Measurements from ENCODE around the gene CYP4V2.

The CYP4V2 gene

DNA sequence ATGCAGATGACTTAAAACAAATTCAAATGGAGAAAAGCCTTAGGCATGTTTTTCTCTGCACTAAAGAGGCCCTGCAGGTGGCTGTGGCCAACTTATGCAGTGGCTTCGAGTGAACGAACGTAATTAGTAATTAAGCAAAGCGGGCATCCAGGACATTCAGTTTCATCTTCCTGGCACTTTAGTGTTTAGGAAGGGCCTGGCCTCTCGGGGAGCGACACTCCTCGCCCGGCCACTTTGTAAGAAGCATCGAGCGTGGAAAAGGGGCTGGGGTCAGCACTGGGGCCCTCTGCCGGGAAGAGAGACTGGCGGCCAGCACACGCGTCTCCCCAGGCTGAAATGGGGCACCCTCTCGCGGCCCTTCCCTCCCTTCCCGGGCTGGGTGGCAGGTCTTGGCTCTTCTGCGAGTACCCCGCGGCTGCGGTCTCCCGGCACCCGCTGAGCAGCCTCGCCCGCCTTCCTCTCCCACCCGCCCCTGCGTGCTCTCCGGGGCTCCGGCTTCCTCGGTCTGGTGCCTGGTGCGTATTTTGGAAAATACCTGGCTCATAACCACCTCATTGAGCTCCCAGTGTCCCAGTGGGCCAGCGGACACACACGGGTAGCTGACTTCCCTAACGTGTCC, 677 bp upstream of the CYP4V2 start:
- no peaks in the 10 kb centered on the region for H3K9me3 ChIP-seq (ENCODE audit: control insufficient read depth, insufficient read depth, low read depth, low read length)
- peak overlapping the region; percentile 89 for H3K4me3 ChIP-seq (ENCODE audit: low read depth, low read length)
- H3K4me1 ChIP-seq (ENCODE audit: control insufficient read depth, insufficient read depth, low read length), result peaks cover 13% of the 10 kb centered on the region
- H3K27ac ChIP-seq (ENCODE audit: low read depth, low read length), result peak overlapping the region; percentile 93
- H3K36me3 ChIP-seq (ENCODE audit: control insufficient read depth, insufficient read depth, low read length), result no peaks in the 10 kb centered on the region
- H3K27me3 ChIP-seq (ENCODE audit: control insufficient read depth, insufficient read depth, low read length), result no peaks in the 10 kb centered on the region
- H3K9ac ChIP-seq (ENCODE audit: low read length), result peak overlapping the region; percentile 70

DNA sequence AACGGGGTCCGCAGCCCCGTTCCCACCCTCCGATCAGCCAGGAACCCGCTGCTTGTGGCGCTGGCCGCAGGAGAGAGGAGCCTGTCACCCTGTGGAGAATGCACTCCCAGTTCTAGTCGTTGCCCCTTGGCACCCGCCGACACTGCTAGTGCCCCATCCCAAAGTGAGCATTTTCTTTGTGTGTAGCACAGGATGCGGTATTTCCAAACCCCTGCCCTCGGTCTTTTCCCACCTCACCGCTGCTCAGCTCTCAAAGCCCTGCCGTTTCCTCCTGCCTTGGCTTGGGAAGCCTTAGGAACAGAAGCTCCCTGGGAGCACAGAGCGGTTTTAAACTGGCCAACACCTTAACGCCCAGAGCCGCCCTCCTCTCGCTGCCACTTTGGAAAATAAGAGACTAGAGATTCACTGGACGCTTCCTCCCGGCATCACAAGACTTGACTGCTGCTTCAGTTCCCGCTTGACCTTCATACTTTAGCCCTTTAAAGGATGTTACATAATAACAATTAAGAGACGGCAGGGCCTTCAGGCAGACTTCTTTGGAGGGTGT, 772 bp downstream of the CYP4V2 start:
- Histone ChIP-seq H3K9me3 (ENCODE audit: control insufficient read depth, insufficient read depth, low read depth, low read length) (no peaks in the 10 kb centered on the region), H3K4me1 (ENCODE audit: control insufficient read depth, insufficient read depth, low read length) (peaks cover 13% of the 10 kb centered on the region), H3K27ac (ENCODE audit: low read depth, low read length) (peak overlapping the region; percentile 48; the same call in 1 of the 2 replicates), H3K27me3 (ENCODE audit: control insufficient read depth, insufficient read depth, low read length) (no peaks in the 10 kb centered on the region), H3K4me3 (ENCODE audit: low read depth, low read length) (peak overlapping the region; percentile 89), H3K9ac (ENCODE audit: low read length) (peak overlapping the region; percentile 70), H3K36me3 (ENCODE audit: control insufficient read depth, insufficient read depth, low read length) (no peaks in the 10 kb centered on the region)

DNA sequence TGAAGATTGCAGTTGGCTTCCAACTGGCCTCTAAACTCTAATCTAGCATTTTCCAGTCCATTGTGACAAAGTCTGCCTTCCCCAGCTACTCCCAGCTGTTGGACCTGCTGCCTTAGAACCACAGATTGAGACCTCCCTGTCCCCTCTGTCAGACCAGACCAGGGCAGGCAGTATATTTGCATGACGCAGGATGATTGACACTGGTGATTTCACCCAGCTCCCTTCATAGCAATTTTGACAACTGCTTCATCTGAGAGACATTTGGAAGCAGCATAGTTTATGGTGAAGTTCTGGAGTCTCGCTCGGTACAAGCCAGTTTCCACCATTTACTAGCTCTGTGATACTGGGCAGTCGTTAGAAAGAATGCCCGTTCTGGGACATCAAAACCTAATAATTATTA, 2.5 kb downstream of the CYP4V2 start:
- Histone ChIP-seq H3K9me3 (ENCODE audit: control insufficient read depth, insufficient read depth, low read depth, low read length) (no peaks in the 10 kb centered on the region), H3K36me3 (ENCODE audit: control insufficient read depth, insufficient read depth, low read length) (no peaks in the 10 kb centered on the region), H3K4me1 (ENCODE audit: control insufficient read depth, insufficient read depth, low read length) (peaks cover 13% of the 10 kb centered on the region), H3K27ac (ENCODE audit: low read depth, low read length) (no peak overlapping the region), H3K9ac (ENCODE audit: low read length) (no peak overlapping the region), H3K27me3 (ENCODE audit: control insufficient read depth, insufficient read depth, low read length) (no peaks in the 10 kb centered on the region), H3K4me3 (ENCODE audit: low read depth, low read length) (no peak overlapping the region)

DNA sequence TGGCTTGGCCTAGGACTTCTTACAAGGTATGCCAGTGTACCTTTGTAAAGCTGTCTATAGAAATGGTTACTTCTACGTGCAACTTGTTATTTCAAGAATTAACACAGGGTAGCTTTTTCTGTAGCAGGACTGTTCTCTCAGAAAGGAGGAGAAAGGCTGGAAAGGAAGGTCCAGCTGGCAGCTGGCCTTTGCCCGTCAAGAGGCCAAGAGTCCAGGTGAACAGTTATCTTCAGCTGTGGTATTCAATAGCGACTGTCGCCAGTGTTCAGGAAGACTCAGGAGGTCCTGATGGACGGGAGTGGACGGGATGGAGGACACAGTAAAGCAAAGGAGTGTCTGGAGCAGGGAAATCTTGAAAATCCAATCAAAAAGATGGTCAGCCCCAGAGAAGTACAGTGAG, 4.7 kb downstream of the CYP4V2 start:
- H3K4me1 ChIP-seq (ENCODE audit: control insufficient read depth, insufficient read depth, low read length), result no peaks in the 10 kb centered on the region
- no peak overlapping the region for H3K9ac ChIP-seq (ENCODE audit: low read length)
- H3K4me3 ChIP-seq (ENCODE audit: low read depth, low read length), result no peak overlapping the region
- no peak overlapping the region for H3K27ac ChIP-seq (ENCODE audit: low read depth, low read length)
- H3K9me3 ChIP-seq (ENCODE audit: control insufficient read depth, insufficient read depth, low read depth, low read length), result no peaks in the 10 kb centered on the region
- no peaks in the 10 kb centered on the region for H3K36me3 ChIP-seq (ENCODE audit: control insufficient read depth, insufficient read depth, low read length)
- H3K27me3 ChIP-seq (ENCODE audit: control insufficient read depth, insufficient read depth, low read length), result no peaks in the 10 kb centered on the region

DNA sequence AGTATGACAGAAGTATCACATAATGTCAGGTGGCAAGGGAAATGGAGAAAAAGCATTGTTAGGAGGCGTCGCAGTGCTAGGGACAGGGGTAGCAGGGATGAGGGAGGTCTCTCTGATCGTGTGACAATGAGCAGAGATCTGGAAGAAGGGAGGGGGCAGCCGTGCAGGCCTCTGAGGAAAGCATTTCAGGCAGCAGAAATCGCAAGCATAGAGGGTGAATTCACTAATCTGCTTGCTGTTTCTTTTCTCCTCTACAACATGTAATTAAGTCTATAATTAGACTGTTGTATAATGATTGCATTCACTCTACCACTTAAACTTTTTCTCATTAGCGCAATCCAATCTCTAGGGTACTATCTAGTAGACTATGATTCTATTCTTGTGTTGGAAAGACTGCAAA, 9.1 kb downstream of the CYP4V2 start:
- Histone ChIP-seq H3K4me3 (ENCODE audit: low read depth, low read length) (no peak overlapping the region), H3K9ac (ENCODE audit: low read length) (no peak overlapping the region), H3K4me1 (ENCODE audit: control insufficient read depth, insufficient read depth, low read length) (peaks cover 11% of the 10 kb centered on the region), H3K27me3 (ENCODE audit: control insufficient read depth, insufficient read depth, low read length) (no peaks in the 10 kb centered on the region), H3K27ac (ENCODE audit: low read depth, low read length) (no peak overlapping the region), H3K36me3 (ENCODE audit: control insufficient read depth, insufficient read depth, low read length) (no peaks in the 10 kb centered on the region), H3K9me3 (ENCODE audit: control insufficient read depth, insufficient read depth, low read depth, low read length) (no peaks in the 10 kb centered on the region)

DNA sequence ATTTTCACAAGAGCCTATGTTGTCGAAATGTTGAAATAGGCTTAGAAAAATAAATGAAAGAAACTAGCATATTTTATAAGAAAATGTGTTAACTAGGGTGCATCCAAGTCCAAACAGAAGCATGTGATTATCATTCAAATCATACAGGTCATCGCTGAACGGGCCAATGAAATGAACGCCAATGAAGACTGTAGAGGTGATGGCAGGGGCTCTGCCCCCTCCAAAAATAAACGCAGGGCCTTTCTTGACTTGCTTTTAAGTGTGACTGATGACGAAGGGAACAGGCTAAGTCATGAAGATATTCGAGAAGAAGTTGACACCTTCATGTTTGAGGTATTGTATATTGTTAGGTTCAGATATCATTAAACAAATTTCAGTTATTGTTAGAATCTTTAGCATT, 9.6 kb downstream of the CYP4V2 start:
- H3K27me3 ChIP-seq (ENCODE audit: control insufficient read depth, insufficient read depth, low read length), result no peaks in the 10 kb centered on the region
- no peaks in the 10 kb centered on the region for H3K9me3 ChIP-seq (ENCODE audit: control insufficient read depth, insufficient read depth, low read depth, low read length)
- no peaks in the 10 kb centered on the region for H3K36me3 ChIP-seq (ENCODE audit: control insufficient read depth, insufficient read depth, low read length)
- H3K4me1 ChIP-seq (ENCODE audit: control insufficient read depth, insufficient read depth, low read length), result peaks cover 11% of the 10 kb centered on the region
- H3K4me3 ChIP-seq (ENCODE audit: low read depth, low read length), result no peak overlapping the region
- no peak overlapping the region for H3K27ac ChIP-seq (ENCODE audit: low read depth, low read length)
- no peak overlapping the region for H3K9ac ChIP-seq (ENCODE audit: low read length)

DNA sequence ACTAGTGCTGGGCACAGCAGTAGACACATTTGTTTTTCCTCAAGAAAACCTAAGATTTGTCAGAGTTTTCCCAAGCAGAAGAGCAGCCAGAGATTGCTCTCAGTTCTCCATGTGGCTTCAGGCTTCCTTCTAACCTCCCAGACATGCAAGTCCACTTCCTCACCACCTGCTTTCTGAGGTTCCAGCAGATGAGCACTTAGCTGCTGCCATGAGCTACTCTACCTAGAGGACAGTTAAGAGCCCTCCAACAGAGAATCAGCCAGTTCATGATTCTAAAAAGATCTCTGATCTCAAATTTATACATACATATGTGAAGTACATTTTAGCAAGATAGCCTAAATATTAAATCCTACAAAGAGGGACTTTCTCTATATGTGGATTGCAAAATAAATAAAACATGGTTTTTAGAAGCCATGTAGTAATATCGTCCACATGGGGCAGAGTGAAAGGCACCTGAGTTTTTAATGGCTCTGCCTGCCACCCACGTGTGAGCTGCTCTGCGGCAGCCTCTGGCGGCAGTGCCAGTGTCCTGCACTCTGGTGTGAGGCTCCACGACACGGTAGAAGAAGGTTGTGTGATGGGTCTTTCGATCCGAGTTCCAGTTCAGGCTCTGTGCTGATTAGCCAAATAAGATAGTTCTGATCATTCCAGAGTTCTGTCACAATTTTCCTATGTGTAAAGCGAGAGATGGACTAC, 10.3 kb downstream of the CYP4V2 start:
- Histone ChIP-seq H3K4me3 (ENCODE audit: low read depth, low read length) (no peak overlapping the region), H3K4me1 (ENCODE audit: control insufficient read depth, insufficient read depth, low read length) (peaks cover 11% of the 10 kb centered on the region), H3K36me3 (ENCODE audit: control insufficient read depth, insufficient read depth, low read length) (no peaks in the 10 kb centered on the region), H3K27ac (ENCODE audit: low read depth, low read length) (no peak overlapping the region), H3K9ac (ENCODE audit: low read length) (no peak overlapping the region), H3K27me3 (ENCODE audit: control insufficient read depth, insufficient read depth, low read length) (no peaks in the 10 kb centered on the region), H3K9me3 (ENCODE audit: control insufficient read depth, insufficient read depth, low read depth, low read length) (no peaks in the 10 kb centered on the region)

DNA sequence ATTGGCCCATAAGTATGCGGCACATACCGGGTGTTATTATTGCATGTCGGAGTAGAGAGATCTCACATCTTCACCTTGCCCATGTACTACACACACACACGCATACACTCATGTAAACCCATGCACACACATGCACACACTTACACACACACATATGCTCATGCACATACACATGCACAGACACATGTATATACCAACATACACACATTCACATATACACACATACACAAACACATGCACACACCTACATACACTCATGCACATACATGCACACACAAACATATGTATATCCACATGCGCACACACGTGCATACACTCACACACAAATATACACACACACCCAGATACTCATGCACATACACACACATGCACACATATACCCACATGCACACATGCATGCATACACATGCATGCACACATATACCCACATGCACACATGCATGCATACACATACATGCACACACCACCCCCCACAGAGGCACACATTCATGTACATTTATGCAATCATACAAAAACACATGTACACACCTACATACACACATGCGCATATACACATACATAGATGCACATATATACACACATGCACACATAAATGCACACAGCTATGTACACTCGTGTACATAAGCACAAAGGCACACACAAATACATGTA, 11.2 kb downstream of the CYP4V2 start:
- no peak overlapping the region for H3K4me3 ChIP-seq (ENCODE audit: low read depth, low read length)
- no peak overlapping the region for H3K9ac ChIP-seq (ENCODE audit: low read length)
- H3K4me1 ChIP-seq (ENCODE audit: control insufficient read depth, insufficient read depth, low read length), result peaks cover 11% of the 10 kb centered on the region
- no peaks in the 10 kb centered on the region for H3K27me3 ChIP-seq (ENCODE audit: control insufficient read depth, insufficient read depth, low read length)
- no peak overlapping the region for H3K27ac ChIP-seq (ENCODE audit: low read depth, low read length)
- no peaks in the 10 kb centered on the region for H3K36me3 ChIP-seq (ENCODE audit: control insufficient read depth, insufficient read depth, low read length)
- H3K9me3 ChIP-seq (ENCODE audit: control insufficient read depth, insufficient read depth, low read depth, low read length), result no peaks in the 10 kb centered on the region

DNA sequence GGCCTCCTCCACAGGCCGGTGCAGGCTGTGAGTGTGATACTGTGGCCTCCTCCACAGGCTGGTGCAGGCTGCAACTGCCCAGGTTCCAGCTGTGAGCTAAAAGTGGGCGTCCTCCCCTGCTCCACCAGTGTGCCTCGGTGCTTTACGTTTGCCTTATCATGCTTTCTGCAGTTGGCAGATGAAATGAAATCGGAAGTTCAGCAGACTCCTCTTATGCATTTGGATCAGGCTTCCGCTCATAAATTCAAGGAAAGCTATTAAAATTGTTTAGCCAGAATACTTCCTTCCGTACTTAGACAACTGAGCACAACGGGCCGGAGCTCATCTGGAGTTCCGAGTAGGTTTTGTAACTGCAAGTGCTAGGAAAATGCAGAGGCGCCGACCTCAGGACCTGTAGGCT, 12.0 kb downstream of the CYP4V2 start:
- H3K9ac ChIP-seq (ENCODE audit: low read length), result no peak overlapping the region

DNA sequence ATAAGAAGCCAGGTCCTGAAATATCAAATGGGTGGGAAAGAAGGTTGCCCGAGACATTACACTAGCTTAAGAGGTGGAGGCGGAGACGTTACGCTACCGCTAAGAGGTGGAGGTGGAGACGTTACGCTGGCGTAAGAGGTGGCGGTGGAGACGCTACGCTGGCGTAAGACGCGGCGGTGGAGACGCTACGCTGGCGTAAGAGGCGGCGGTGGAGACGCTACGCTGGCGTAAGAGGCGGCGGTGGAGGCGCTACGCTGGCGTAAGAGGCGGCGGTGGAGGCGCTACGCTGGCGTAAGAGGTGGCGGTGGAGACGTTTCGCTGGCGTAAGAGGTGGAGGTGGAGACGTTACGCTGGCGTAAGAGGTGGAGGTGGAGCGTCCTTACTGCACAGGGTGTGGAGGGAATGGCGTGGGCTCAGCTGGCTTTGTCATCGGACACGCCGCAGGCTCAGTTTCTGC, 12.8 kb downstream of the CYP4V2 start:
- peaks cover 7% of the 10 kb centered on the region for H3K9me3 ChIP-seq (ENCODE audit: control insufficient read depth, insufficient read depth, low read depth, low read length)
- no peak overlapping the region for H3K27ac ChIP-seq (ENCODE audit: low read depth, low read length)
- peak overlapping the region; percentile 46 for H3K4me3 ChIP-seq (ENCODE audit: low read depth, low read length)
- no peak overlapping the region for H3K9ac ChIP-seq (ENCODE audit: low read length)
- no peaks in the 10 kb centered on the region for H3K27me3 ChIP-seq (ENCODE audit: control insufficient read depth, insufficient read depth, low read length)
- peaks cover 11% of the 10 kb centered on the region for H3K4me1 ChIP-seq (ENCODE audit: control insufficient read depth, insufficient read depth, low read length)
- peaks cover 3% of the 10 kb centered on the region; the same call in 1 of the 2 replicates for H3K36me3 ChIP-seq (ENCODE audit: control insufficient read depth, insufficient read depth, low read length)

More for the DNA sequence above, 12.0 kb downstream of the CYP4V2 start:
- Histone ChIP-seq H3K27me3 (ENCODE audit: control insufficient read depth, insufficient read depth, low read length) (no peaks in the 10 kb centered on the region), H3K4me1 (ENCODE audit: control insufficient read depth, insufficient read depth, low read length) (peaks cover 11% of the 10 kb centered on the region), H3K36me3 (ENCODE audit: control insufficient read depth, insufficient read depth, low read length) (no peaks in the 10 kb centered on the region), H3K27ac (ENCODE audit: low read depth, low read length) (no peak overlapping the region), H3K4me3 (ENCODE audit: low read depth, low read length) (no peak overlapping the region), H3K9me3 (ENCODE audit: control insufficient read depth, insufficient read depth, low read depth, low read length) (no peaks in the 10 kb centered on the region)

DNA sequence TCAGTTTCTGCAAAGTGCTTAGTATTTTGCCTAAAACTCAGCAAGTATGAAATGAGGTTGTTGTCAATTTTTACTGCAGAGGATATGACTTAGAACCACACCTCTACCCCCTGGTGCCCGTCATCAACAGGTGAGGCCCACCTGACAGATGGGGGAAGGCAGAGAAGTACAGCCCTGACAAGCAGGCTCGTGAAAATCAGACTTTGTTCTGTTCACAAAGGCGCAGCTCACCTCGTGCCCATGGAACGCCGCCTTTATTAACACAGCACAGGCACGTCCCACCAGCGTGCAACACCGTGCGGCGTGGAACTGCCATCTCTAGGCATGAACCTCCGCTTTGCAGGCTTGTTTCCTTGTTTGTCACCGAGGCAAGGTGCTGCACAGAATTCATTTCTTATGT, 13.3 kb downstream of the CYP4V2 start:
- peaks cover 11% of the 10 kb centered on the region for H3K4me1 ChIP-seq (ENCODE audit: control insufficient read depth, insufficient read depth, low read length)
- H3K4me3 ChIP-seq (ENCODE audit: low read depth, low read length), result peak overlapping the region; percentile 46
- H3K27me3 ChIP-seq (ENCODE audit: control insufficient read depth, insufficient read depth, low read length), result no peaks in the 10 kb centered on the region
- no peak overlapping the region for H3K27ac ChIP-seq (ENCODE audit: low read depth, low read length)
- H3K36me3 ChIP-seq (ENCODE audit: control insufficient read depth, insufficient read depth, low read length), result peaks cover 3% of the 10 kb centered on the region; the same call in 1 of the 2 replicates
- peaks cover 7% of the 10 kb centered on the region for H3K9me3 ChIP-seq (ENCODE audit: control insufficient read depth, insufficient read depth, low read depth, low read length)
- no peak overlapping the region for H3K9ac ChIP-seq (ENCODE audit: low read length)
